Mucosa of gallbladder (tissue), 1 donor: ENCODE results near the gene SNX27. TPM values are rescaled to one million over a fixed set of nuclear protein-coding genes. Genes with fewer than 3 reads are reported as not detected.
"Not testable (repeated sequence)": the region's sequence is repeated elsewhere in the genome, so short reads cannot be mapped to it uniquely, and the experiment has no call there.

Experiments
- DNase-seq: peaks from one replicate; pipeline ENCODE4 v3.0.0-alpha.2; 2020; ENCODE audit warnings: low spot score
- total RNA-seq: library from RNA; stranded (reverse); gene quantifications from one replicate; pipeline ENCODE4 v1.2.1, GENCODE V29; 2021
- donor health status: DM: no; HTN: no; CAD: no.

SNX27 gene
- total RNA-seq, 1 donor from 2014 or later, result 58.3 TPM

GRCh38 chr1:151721788-151722510 is 110.1 kb downstream of the SNX27 start:
- no peak for DNase-seq

- DNase-seq, result no peak
Measured at GRCh38 chr1:151723726-151724370, 112.0 kb downstream of the SNX27 start.

- peak; percentile 26 for DNase-seq
Measured at GRCh38 chr1:151728151-151729054, 116.6 kb downstream of the SNX27 start.

- no peak for DNase-seq
Measured at GRCh38 chr1:151729157-151729965, 117.5 kb downstream of the SNX27 start.

GRCh38 chr1:151729966-151730291 is 118.1 kb downstream of the SNX27 start:
- DNase-seq, result no peak

- DNase-seq, result no peak
Measured at GRCh38 chr1:151733126-151733525, 121.3 kb downstream of the SNX27 start.

GRCh38 chr1:151733995-151734394 is 122.1 kb downstream of the SNX27 start:
- not testable (repeated sequence) for DNase-seq

- no peak for DNase-seq
Measured at GRCh38 chr1:151737026-151737425, 125.2 kb downstream of the SNX27 start.

GRCh38 chr1:151737479-151737878 is 125.6 kb downstream of the SNX27 start:
- DNase-seq, result no peak

GRCh38 chr1:151739590-151740355 is 127.9 kb downstream of the SNX27 start:
- DNase-seq, result peak; percentile 67

GRCh38 chr1:151741516-151741915 is 129.7 kb downstream of the SNX27 start:
- DNase-seq, result no peak

Other genes starting within 250 kb of the SNX27 start
- gene SELENBP1, start 239.3 kb upstream of the SNX27 start, total RNA-seq, result 180 TPM
- 195 TPM for gene PSMB4, start 212.5 kb upstream of the SNX27 start, total RNA-seq
- 108 TPM for gene POGZ, start 152.6 kb upstream of the SNX27 start, total RNA-seq
- gene CGN, start 100.7 kb upstream of the SNX27 start, total RNA-seq, result 91.9 TPM
- gene TUFT1, start 71.7 kb upstream of the SNX27 start, total RNA-seq, result 16.5 TPM
- gene CELF3, start 104.8 kb downstream of the SNX27 start, total RNA-seq, result 0.40 TPM
- 0.95 TPM for gene RIIAD1, start 109.5 kb downstream of the SNX27 start, total RNA-seq
- 57.7 TPM for gene MRPL9, start 151.4 kb downstream of the SNX27 start, total RNA-seq
- 10.6 TPM for gene TDRKH, start 178.4 kb downstream of the SNX27 start, total RNA-seq
- gene LINGO4, start 193.4 kb downstream of the SNX27 start, total RNA-seq, result 0.09 TPM
- gene RORC, start 219.8 kb downstream of the SNX27 start, total RNA-seq, result 9.5 TPM
- 1.2 TPM for gene C2CD4D, start 227.8 kb downstream of the SNX27 start, total RNA-seq
- not detected for gene THEM5, start 241.7 kb downstream of the SNX27 start, total RNA-seq